Uterus (tissue), 2 donors: ENCODE results near the gene MAIP1.

ENCODE experiments used
- POLR2A ChIP-seq, 2 donors: fragments of 450-650 bp; IDR thresholded peaks; one replicate each; pipeline ENCODE4 v1.6.1; 2016; ENCODE audit warnings: antibody characterized with exemption in 2 of 2, mild to moderate bottlenecking in 1 of 2, moderate library complexity in 1 of 2
- TF ChIP-seq, protein P1 (sequence below), 4 experiments: fragments of 200-600 bp in 2 of 4; fragments of 450-650 bp in 2 of 4; sonication (generic) in 2 of 4; IDR thresholded peaks; one replicate each; pipeline ENCODE4 v1.5.1; 2016 to 2019; ENCODE audit warnings: antibody characterized with exemption in 4 of 4, mild to moderate bottlenecking in 2 of 4, moderate library complexity in 1 of 4

DNA sequence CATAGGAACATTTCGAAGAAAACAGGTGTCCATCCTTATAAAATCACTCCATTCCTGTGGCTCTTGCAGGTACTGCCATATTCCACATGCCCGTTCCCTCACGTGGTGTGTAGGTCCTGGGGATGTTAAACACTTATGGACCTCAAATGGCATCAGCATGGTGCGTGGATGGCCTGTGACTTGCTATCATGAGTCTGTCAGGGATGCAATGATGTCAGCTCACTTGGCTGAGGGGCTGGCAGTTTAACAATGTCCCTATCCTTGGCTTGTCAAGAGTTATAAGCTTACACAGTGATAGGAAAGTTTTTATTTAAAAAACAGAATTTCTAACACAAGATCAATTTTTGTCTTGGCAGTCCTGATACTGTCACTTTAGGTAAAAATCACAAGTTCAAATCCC, 28.8 kb downstream of the MAIP1 start:
- TF ChIP-seq, protein P1, sequence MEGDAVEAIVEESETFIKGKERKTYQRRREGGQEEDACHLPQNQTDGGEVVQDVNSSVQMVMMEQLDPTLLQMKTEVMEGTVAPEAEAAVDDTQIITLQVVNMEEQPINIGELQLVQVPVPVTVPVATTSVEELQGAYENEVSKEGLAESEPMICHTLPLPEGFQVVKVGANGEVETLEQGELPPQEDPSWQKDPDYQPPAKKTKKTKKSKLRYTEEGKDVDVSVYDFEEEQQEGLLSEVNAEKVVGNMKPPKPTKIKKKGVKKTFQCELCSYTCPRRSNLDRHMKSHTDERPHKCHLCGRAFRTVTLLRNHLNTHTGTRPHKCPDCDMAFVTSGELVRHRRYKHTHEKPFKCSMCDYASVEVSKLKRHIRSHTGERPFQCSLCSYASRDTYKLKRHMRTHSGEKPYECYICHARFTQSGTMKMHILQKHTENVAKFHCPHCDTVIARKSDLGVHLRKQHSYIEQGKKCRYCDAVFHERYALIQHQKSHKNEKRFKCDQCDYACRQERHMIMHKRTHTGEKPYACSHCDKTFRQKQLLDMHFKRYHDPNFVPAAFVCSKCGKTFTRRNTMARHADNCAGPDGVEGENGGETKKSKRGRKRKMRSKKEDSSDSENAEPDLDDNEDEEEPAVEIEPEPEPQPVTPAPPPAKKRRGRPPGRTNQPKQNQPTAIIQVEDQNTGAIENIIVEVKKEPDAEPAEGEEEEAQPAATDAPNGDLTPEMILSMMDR (IDR thresholded peaks at IDR 0.05) = no peak
- no peak for TF ChIP-seq POLR2A (IDR thresholded peaks at IDR 0.05)
